ENCODE results near the gene COL4A6. TPM values are rescaled to one million over a fixed set of nuclear protein-coding genes. Genes with fewer than 3 reads are reported as not detected.

Gene COL4A6
- total and polyA plus RNA-seq, 2 of the 8 experiments (the other 6 are each of a cell fraction or from before 2014, with no cell fraction given): 5.9 to 11.8 TPM

- H3K4me3 ChIP-seq (ENCODE audit: extremely low read depth in 1 of 4, insufficient read depth in 2 of 4, low read depth in 3 of 4, low read length in 4 of 4): no peak overlapping the region
- no peak overlapping the region for H2BK12ac ChIP-seq (ENCODE audit: low read depth, low read length)
- H3K79me1 ChIP-seq (ENCODE audit: low read depth, low read length): no peaks in the 10 kb centered on the region
- FAIRE-seq (peak; percentile 42), DNase-seq (ENCODE audit: low read depth in 1 of 2, low spot score in 2 of 2) (no peak)
- no peak overlapping the region for H3K56ac ChIP-seq (replicated peaks; ENCODE audit: insufficient read length, low read depth, low read length)
- TF ChIP-seq RXRA (IDR thresholded peaks at IDR 0.05; ENCODE audit: insufficient read depth, low read depth, low read length): no peak
- TF ChIP-seq CHD2 (IDR thresholded peaks at IDR 0.05; ENCODE audit: low read length): no peak
- TF ChIP-seq EGR1 (IDR thresholded peaks at IDR 0.05; ENCODE audit: borderline replicate concordance, low read depth, low read length): no peak
- no peak for TF ChIP-seq SUZ12 (IDR thresholded peaks at IDR 0.05; ENCODE audit: low read length)
- no peak overlapping the region for H2BK20ac ChIP-seq (ENCODE audit: low read length)
- no peaks in the 10 kb centered on the region for H3K27me3 ChIP-seq (replicated peaks in 1 of 4; ENCODE audit: control insufficient read depth in 3 of 4, extremely low read depth in 1 of 4, insufficient read depth in 3 of 4, low read length in 3 of 4)
- no peaks in the 10 kb centered on the region for H4K20me1 ChIP-seq (replicated peaks in 1 of 2; ENCODE audit: control insufficient read depth in 1 of 2, insufficient read depth in 2 of 2, low read length in 2 of 2)
- H3K18ac ChIP-seq (ENCODE audit: extremely low read depth, low read length): peak overlapping the region; percentile 62; the same call in 1 of the 2 replicates
- H2BK120ac ChIP-seq (replicated peaks; ENCODE audit: low read depth, low read length): no peak overlapping the region
- peak overlapping the region; percentile 73 for H4K91ac ChIP-seq (replicated peaks; ENCODE audit: insufficient read length, low read length)
- H3K23me2 ChIP-seq (ENCODE audit: low read depth, low read length): no peaks in the 10 kb centered on the region
- peak overlapping the region; percentile 10 for H4K5ac ChIP-seq (ENCODE audit: insufficient read length, low read depth, low read length)
- H2BK15ac ChIP-seq (ENCODE audit: low read length): no peak overlapping the region
- WGBS, 2 experiments (ENCODE audit: extremely low coverage in 1 of 2, insufficient coverage in 1 of 2, insufficient read length in 1 of 2, insufficient replicate concordance in 2 of 2, low coverage in 1 of 2, low lambda C conversion rate in 2 of 2, missing lambda C conversion rate in 1 of 2): 89% methylated on average over 6 of the region's 7 CpGs; no CpG with 5 or more reads in 1 of the 2 experiments
- peaks cover 0 to 6% (median 2%) of the 10 kb centered on the region in 4 experiments; a peak in 5 of 7 replicates for H3K4me1 ChIP-seq (replicated peaks in 1 of 4; ENCODE audit: control insufficient read depth in 3 of 4, insufficient read depth in 4 of 4, low read length in 3 of 4)
- H3K27ac ChIP-seq (ENCODE audit: low read depth, low read length): peak overlapping the region; percentile 36; the same call in 1 of the 2 replicates
- no peak overlapping the region for H2AK5ac ChIP-seq (ENCODE audit: low read depth, low read length)
- H3K36me3 ChIP-seq (ENCODE audit: control insufficient read depth in 2 of 4, insufficient read depth in 4 of 4, low read length in 3 of 4): no peaks in the 10 kb centered on the region
- H3K4ac ChIP-seq (replicated peaks; ENCODE audit: insufficient read length, low read depth, low read length): no peak overlapping the region
- no peak overlapping the region for H4K8ac ChIP-seq (ENCODE audit: extremely low read depth, insufficient read depth, low read length)
- H3K9ac ChIP-seq (replicated peaks in 1 of 4; ENCODE audit: extremely low read depth in 1 of 4, low read depth in 3 of 4, low read length in 3 of 4): no peak overlapping the region
- H2BK5ac ChIP-seq (ENCODE audit: low read depth, low read length): no peak overlapping the region
- no peaks in the 10 kb centered on the region for H3K9me3 ChIP-seq (ENCODE audit: insufficient read depth in 2 of 2, low read depth in 1 of 2, low read length in 1 of 2)
- CTCF ChIA-PET (ENCODE audit: partially characterized antibody): interaction anchor here (1.0 to 1.9 kb wide), 3 partner anchors 13 to 22 kb away, joined by 4 read pairs; no protein-coding TSS in a partner anchor
- POLR2A ChIA-PET (ENCODE audit: partially characterized antibody): no interaction called here
- no peaks in the 10 kb centered on the region for H3K79me2 ChIP-seq (ENCODE audit: control insufficient read depth in 1 of 2, insufficient read depth in 2 of 2, low read length in 2 of 2)
- H3K4me2 ChIP-seq (ENCODE audit: insufficient read depth in 1 of 2, low read depth in 2 of 2, low read length in 2 of 2): no peak overlapping the region; a peak in 1 of 4 replicates
- H3K23ac ChIP-seq (ENCODE audit: insufficient read length): no peak overlapping the region
- no peak overlapping the region for H3K14ac ChIP-seq (ENCODE audit: insufficient read length)
- H2AFZ ChIP-seq (ENCODE audit: low read length): no peak overlapping the region
Measured at GRCh38 chrX:108178143-108178498, 260.1 kb downstream of the COL4A6 start.

All from H1 (cell line).